HK-2 (cell line): ENCODE measurements around the gene TRIML2.
"Not testable (repeated sequence)": the region's sequence is repeated elsewhere in the genome, so short reads cannot be mapped to it uniquely, and the experiment has no call there.

Experiments
- DNase-seq: peaks from one replicate; pipeline ENCODE4 v3.0.0-alpha.2; 2018; ENCODE audit not compliant: unreplicated experiment

The TRIML2 gene

GRCh38 chr4:188107931-188108843 is 1.2 kb downstream of the TRIML2 start:
- no peak for DNase-seq

- DNase-seq, result no peak
These were observed 2.9 kb downstream of the TRIML2 start for GRCh38 chr4:188106454-188106853.

GRCh38 chr4:188092824-188093223 is 16.6 kb downstream of the TRIML2 start:
- DNase-seq, result no peak

- no peak for DNase-seq
These were observed 22.5 kb downstream of the TRIML2 start for GRCh38 chr4:188086858-188087257.

GRCh38 chr4:188082796-188083195 is 26.6 kb downstream of the TRIML2 start:
- no peak for DNase-seq

GRCh38 chr4:188078116-188078515 is 31.3 kb downstream of the TRIML2 start:
- no peak for DNase-seq

GRCh38 chr4:188076169-188076568 is 33.2 kb downstream of the TRIML2 start:
- no peak for DNase-seq

GRCh38 chr4:188061083-188061482 is 48.3 kb downstream of the TRIML2 start:
- DNase-seq, result no peak

GRCh38 chr4:188053302-188053701 is 56.1 kb downstream of the TRIML2 start:
- DNase-seq, result no peak

- no peak for DNase-seq
These were observed 62.7 kb downstream of the TRIML2 start for GRCh38 chr4:188046657-188047056.

- DNase-seq, result not testable (repeated sequence)
These were observed 63.9 kb downstream of the TRIML2 start for GRCh38 chr4:188045461-188045860.

- no peak for DNase-seq
These were observed 66.2 kb downstream of the TRIML2 start for GRCh38 chr4:188043154-188043553.

- no peak for DNase-seq
These were observed 67.2 kb downstream of the TRIML2 start for GRCh38 chr4:188042191-188042590.

GRCh38 chr4:188041721-188042120 is 67.7 kb downstream of the TRIML2 start:
- DNase-seq, result no peak
